ENCODE data around the gene OR6C4. TPM values are rescaled to one million over a fixed set of nuclear protein-coding genes. Genes with fewer than 3 reads are reported as not detected.
"Not testable (repeated sequence)": the region's sequence is repeated elsewhere in the genome, so short reads cannot be mapped to it uniquely, and the experiment has no call there.

The OR6C4 gene
- not detected for total RNA-seq

GRCh38 chr12:55549302-55549701 lies at the start of gene OR6C4:
Gene OR6C4, plus strand, starts transcription at chr12:55549602. Its CDS starts 1,625 bp downstream, at chr12:55551227.
- no peak for DNase-seq (ENCODE audit: low spot score)

- DNase-seq (ENCODE audit: low spot score) = no peak
These were observed 49.6 kb upstream of the OR6C4 start for GRCh38 chr12:55499810-55500252.

- no peak for DNase-seq (ENCODE audit: low spot score)
These were observed 47.8 kb upstream of the OR6C4 start for GRCh38 chr12:55501601-55502000.

GRCh38 chr12:55515696-55516095 lies 33.7 kb upstream of the OR6C4 start:
- no peak for DNase-seq (ENCODE audit: low spot score)

GRCh38 chr12:55516391-55516790 lies 33.0 kb upstream of the OR6C4 start:
- no peak for DNase-seq (ENCODE audit: low spot score)

GRCh38 chr12:55548235-55548634 lies 1.2 kb upstream of the OR6C4 start:
- not testable (repeated sequence) for DNase-seq (ENCODE audit: low spot score)

GRCh38 chr12:55548756-55549155 lies 646 bp upstream of the OR6C4 start:
- no peak for DNase-seq (ENCODE audit: low spot score)

GRCh38 chr12:55554296-55554695 lies 4.9 kb downstream of the OR6C4 start:
- DNase-seq (ENCODE audit: low spot score) = no peak

- not testable (repeated sequence) for DNase-seq (ENCODE audit: low spot score)
These were observed 20.7 kb downstream of the OR6C4 start for GRCh38 chr12:55570060-55570459.

- DNase-seq (ENCODE audit: low spot score) = not testable (repeated sequence)
These were observed 21.3 kb downstream of the OR6C4 start for GRCh38 chr12:55570689-55571088.

- no peak for DNase-seq (ENCODE audit: low spot score)
These were observed 22.8 kb downstream of the OR6C4 start, which contains the start of gene OR2AP1 for GRCh38 chr12:55572168-55572567. Gene OR2AP1, plus strand, starts transcription at chr12:55572468. Its CDS starts 1,947 bp downstream, at chr12:55574415.

GRCh38 chr12:55582066-55582465 lies 32.7 kb downstream of the OR6C4 start:
- DNase-seq (ENCODE audit: low spot score) = no peak

GRCh38 chr12:55585817-55586216 lies 36.4 kb downstream of the OR6C4 start:
- no peak for DNase-seq (ENCODE audit: low spot score)

GRCh38 chr12:55590152-55590551 lies 40.8 kb downstream of the OR6C4 start:
- not testable (repeated sequence) for DNase-seq (ENCODE audit: low spot score)

Other genes with a start within 250 kb of the OR6C4 start
- not detected for gene OR6C1, start 235.3 kb upstream of the OR6C4 start, total RNA-seq
- not detected for gene OR6C3, start 218.9 kb upstream of the OR6C4 start, total RNA-seq
- gene OR6C75, start 186.6 kb upstream of the OR6C4 start, total RNA-seq = not detected
- gene OR6C65, start 149.1 kb upstream of the OR6C4 start, total RNA-seq = not detected
- gene OR6C76, start 123.3 kb upstream of the OR6C4 start, total RNA-seq = not detected
- 1.2 TPM for gene OR6C2, start 105.5 kb upstream of the OR6C4 start, total RNA-seq
- gene OR6C70, start 79.5 kb upstream of the OR6C4 start, total RNA-seq = not detected
- gene OR6C68, start 57.2 kb upstream of the OR6C4 start, total RNA-seq = not detected
- gene OR2AP1, start 22.9 kb downstream of the OR6C4 start, total RNA-seq = not detected
- not detected for gene OR10P1, start 87.3 kb downstream of the OR6C4 start, total RNA-seq
- gene ITGA7, start 158.3 kb downstream of the OR6C4 start, total RNA-seq = 99.7 TPM
- gene BLOC1S1, start 166.4 kb downstream of the OR6C4 start, total RNA-seq = 105 TPM
- gene RDH5, start 170.8 kb downstream of the OR6C4 start, total RNA-seq = 5.8 TPM
- 905 TPM for gene CD63, start 179.4 kb downstream of the OR6C4 start, total RNA-seq
- gene GDF11, start 193.5 kb downstream of the OR6C4 start, total RNA-seq = 7.2 TPM

All from ureter (tissue), 1 donor.